Measurements from ENCODE around the gene ITPRIPL2.

- TF ChIP-seq NFE2L2 (IDR thresholded peaks at IDR 0.05; ENCODE audit: low read depth, low read length) (no peak), CTCF (conservative IDR thresholded peaks at IDR 0.05; ENCODE audit: low read depth, low read length) (no peak), MXI1 (IDR thresholded peaks at IDR 0.05; ENCODE audit: borderline replicate concordance, low read depth, low read length) (no peak), POLR2A (IDR thresholded peaks at IDR 0.05; ENCODE audit: low read depth, low read length) (no peak), RAD21 (IDR thresholded peaks at IDR 0.05; ENCODE audit: low read length) (no peak), SMC3 (IDR thresholded peaks at IDR 0.05; ENCODE audit: low read depth, low read length) (no peak), RCOR1 (IDR thresholded peaks at IDR 0.05; ENCODE audit: insufficient replicate concordance, low read length) (no peak), MAZ (IDR thresholded peaks at IDR 0.05; ENCODE audit: borderline replicate concordance, low read depth, low read length) (no peak), USF2 (IDR thresholded peaks at IDR 0.05; ENCODE audit: low read depth, low read length) (no peak), RFX5 (IDR thresholded peaks at IDR 0.05; ENCODE audit: low read depth, low read length) (no peak), ELK1 (IDR thresholded peaks at IDR 0.05; ENCODE audit: borderline replicate concordance, low read depth, low read length) (no peak), CEBPB (IDR thresholded peaks at IDR 0.05; ENCODE audit: low read depth, low read length) (no peak)
Measured at GRCh38 chr16:19168371-19169081, 54.8 kb downstream of the ITPRIPL2 start.
